ENCODE measurements around the gene CACNA1S.
A peak's percentile ranks its signal among the peaks of the same experiment; 100 is the strongest.

DNA sequence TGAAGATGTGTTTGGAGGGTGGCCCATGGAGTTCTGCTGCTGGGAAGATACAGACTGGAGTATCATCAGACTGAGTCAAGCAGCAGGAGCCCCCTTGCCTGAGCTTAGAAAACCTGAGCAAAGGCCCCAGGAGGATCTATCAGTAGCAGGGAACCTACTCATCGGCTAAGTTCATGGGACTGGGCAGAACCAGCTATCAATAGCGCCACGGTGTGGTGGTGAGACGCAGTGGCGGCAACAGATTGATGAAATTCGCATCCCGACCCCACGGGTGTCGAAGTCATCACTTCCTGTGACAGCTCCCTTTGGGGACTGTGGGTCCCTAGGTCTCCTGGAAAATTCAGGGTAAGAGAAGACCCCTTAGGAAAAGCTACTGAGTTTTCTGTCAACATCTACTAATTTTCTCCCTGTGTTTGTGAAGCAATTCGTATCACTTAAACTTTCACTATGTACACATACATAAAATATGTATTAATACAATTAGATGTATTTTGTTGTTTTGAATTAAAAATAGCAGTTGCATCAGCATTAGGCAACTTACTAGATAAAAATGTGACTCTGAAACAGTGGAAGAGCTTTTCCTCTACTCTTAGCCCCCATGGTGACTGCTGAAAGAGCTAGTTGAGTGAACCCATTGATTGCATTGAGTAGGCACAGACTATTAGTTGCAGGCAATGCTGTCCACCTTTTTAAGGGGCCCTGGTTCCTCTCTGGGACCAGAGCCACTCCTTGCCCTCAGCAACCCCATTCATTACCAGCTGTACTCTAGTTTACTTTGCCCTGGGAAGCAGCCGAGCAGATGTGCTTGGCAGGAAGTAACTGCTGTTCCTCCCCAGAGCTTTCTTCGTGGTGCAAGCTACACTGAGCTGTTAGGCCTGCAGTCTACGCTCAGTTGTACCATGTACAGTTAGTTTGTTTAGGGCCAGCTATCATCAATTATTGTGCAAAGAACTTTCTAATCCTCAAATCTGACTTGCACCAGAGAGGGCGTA, 7.3 kb upstream of the CACNA1S start:
- TF ChIP-seq GABPA (IDR thresholded peaks at IDR 0.05; ENCODE audit: low read depth), result no peak
- no peak for TF ChIP-seq CHD2 (IDR thresholded peaks at IDR 0.05; ENCODE audit: low read length, partially characterized antibody)
- no peak for TF ChIP-seq EZH2phosphoT487 (IDR thresholded peaks at IDR 0.05; ENCODE audit: borderline replicate concordance, low read depth)
- TF ChIP-seq, protein P1, sequence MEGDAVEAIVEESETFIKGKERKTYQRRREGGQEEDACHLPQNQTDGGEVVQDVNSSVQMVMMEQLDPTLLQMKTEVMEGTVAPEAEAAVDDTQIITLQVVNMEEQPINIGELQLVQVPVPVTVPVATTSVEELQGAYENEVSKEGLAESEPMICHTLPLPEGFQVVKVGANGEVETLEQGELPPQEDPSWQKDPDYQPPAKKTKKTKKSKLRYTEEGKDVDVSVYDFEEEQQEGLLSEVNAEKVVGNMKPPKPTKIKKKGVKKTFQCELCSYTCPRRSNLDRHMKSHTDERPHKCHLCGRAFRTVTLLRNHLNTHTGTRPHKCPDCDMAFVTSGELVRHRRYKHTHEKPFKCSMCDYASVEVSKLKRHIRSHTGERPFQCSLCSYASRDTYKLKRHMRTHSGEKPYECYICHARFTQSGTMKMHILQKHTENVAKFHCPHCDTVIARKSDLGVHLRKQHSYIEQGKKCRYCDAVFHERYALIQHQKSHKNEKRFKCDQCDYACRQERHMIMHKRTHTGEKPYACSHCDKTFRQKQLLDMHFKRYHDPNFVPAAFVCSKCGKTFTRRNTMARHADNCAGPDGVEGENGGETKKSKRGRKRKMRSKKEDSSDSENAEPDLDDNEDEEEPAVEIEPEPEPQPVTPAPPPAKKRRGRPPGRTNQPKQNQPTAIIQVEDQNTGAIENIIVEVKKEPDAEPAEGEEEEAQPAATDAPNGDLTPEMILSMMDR (IDR thresholded peaks at IDR 0.05), result peak; percentile 64
- TF ChIP-seq JUND (IDR thresholded peaks at IDR 0.05), result no peak
- peak; percentile 50 for TF ChIP-seq RAD21 (IDR thresholded peaks at IDR 0.05; ENCODE audit: low read length)
- TF ChIP-seq, protein P2, sequence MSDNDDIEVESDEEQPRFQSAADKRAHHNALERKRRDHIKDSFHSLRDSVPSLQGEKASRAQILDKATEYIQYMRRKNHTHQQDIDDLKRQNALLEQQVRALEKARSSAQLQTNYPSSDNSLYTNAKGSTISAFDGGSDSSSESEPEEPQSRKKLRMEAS (IDR thresholded peaks at IDR 0.05; ENCODE audit: low read depth), result no peak
- TF ChIP-seq EP300 (IDR thresholded peaks at IDR 0.05; ENCODE audit: borderline replicate concordance in 1 of 2, low read depth in 1 of 2, low read length in 1 of 2), result no peak
- TF ChIP-seq, protein P3, sequence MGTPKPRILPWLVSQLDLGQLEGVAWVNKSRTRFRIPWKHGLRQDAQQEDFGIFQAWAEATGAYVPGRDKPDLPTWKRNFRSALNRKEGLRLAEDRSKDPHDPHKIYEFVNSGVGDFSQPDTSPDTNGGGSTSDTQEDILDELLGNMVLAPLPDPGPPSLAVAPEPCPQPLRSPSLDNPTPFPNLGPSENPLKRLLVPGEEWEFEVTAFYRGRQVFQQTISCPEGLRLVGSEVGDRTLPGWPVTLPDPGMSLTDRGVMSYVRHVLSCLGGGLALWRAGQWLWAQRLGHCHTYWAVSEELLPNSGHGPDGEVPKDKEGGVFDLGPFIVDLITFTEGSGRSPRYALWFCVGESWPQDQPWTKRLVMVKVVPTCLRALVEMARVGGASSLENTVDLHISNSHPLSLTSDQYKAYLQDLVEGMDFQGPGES (IDR thresholded peaks at IDR 0.05; ENCODE audit: low read depth, low read length), result no peak
- TF ChIP-seq, protein P4, sequence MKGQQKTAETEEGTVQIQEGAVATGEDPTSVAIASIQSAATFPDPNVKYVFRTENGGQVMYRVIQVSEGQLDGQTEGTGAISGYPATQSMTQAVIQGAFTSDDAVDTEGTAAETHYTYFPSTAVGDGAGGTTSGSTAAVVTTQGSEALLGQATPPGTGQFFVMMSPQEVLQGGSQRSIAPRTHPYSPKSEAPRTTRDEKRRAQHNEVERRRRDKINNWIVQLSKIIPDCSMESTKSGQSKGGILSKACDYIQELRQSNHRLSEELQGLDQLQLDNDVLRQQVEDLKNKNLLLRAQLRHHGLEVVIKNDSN (IDR thresholded peaks at IDR 0.05; ENCODE audit: borderline replicate concordance, low read depth), result no peak
- TF ChIP-seq SMC3 (IDR thresholded peaks at IDR 0.05; ENCODE audit: low read depth, low read length), result peak; percentile 33
- TF ChIP-seq RCOR1 (IDR thresholded peaks at IDR 0.05; ENCODE audit: low read length), result no peak

All from SK-N-SH (cell line).